GM19397 (cell line): Measurements from ENCODE around the gene MACROD1.
A peak's percentile ranks its signal among the peaks of the same experiment; 100 is the strongest.

ENCODE experiments used
- ATAC-seq: cut with Tn5 transposase; IDR thresholded peaks from one replicate; pipeline ENCODE4 v1.9.1; 2021; ENCODE audit warnings: mild to moderate bottlenecking, moderate library complexity; ENCODE audit not compliant: unreplicated experiment

MACROD1 gene

DNA sequence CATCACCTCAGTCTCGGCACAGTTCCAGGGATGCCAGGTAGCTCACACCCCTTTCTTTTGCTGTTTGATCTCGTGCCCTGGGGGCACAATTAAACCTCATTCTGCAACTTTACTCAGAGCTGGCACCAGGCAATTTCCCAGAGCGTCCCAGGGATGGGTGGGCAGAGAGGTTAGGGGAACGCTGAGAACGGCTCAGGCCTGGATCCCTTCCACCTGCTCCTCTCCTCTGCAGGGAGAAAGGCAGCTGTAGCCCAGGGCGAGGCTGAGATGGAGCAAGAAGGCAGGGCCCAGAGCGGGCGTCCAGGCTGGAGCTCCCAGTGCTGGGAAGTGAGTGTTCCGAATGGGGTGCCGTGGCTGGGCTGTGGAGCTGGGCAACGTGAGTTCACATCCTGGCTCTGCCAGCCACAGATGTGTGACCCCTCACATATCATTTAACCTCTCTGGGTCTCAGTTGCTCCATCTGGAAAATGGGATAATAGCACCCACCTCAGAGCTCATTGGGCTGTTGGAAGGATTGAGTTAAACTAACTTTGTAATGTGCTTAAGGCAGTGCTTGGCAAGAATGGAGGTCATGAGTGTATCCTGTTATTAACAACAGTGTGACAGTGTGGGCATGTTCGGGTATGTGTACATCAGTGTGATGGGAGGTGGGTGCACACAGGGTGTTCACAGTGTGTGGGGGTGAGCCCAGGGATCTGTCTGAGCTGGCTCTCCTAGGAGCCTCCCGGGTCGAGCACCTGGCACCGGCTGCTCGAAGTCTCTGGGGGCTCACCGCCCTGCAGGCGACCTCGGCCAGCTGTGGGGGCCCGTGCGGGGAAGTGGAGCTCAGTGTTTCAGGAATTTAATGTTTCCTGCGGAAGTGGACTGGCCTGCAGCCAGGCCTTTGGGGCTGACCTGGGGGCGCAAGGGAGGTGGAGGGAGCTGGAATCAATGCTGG lies 164.2 kb downstream of the MACROD1 start:
- ATAC-seq = no peak

DNA sequence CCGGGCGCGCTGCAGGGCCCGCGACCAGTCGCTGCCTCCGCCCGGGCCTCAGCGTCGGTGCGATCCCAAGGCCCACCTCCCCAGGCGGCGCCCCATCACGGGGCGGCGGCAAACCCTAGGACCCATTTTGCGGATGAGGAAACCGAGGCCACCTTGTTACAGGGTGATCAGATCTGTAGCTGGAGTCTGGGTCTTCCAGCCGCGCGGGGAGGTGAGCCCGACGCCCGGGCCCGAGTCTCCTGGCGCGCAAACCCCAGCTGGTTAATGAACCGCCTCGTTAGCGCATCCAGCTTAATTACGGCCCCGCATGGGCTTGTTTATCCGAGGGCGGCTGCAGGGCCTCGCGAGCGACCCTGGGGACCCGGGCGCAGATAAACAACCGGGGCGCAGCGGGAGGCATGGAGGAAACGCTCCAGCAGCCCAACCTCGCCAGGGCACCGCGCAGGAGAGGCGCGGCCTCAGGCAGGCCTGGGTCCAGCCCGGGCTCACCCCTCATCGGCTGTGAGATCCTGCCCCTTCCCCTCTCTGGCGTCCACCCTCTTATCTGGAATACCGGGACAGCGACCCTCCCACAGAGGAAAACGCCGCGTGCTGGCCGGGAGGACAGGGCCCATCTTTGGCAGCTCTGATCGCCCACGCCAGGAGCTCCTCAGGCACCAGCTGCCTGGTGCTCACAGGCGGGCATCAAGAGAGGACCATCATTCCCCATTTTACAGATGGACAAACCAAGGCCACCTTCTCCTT lies 165.0 kb downstream of the MACROD1 start:
- no peak for ATAC-seq

DNA sequence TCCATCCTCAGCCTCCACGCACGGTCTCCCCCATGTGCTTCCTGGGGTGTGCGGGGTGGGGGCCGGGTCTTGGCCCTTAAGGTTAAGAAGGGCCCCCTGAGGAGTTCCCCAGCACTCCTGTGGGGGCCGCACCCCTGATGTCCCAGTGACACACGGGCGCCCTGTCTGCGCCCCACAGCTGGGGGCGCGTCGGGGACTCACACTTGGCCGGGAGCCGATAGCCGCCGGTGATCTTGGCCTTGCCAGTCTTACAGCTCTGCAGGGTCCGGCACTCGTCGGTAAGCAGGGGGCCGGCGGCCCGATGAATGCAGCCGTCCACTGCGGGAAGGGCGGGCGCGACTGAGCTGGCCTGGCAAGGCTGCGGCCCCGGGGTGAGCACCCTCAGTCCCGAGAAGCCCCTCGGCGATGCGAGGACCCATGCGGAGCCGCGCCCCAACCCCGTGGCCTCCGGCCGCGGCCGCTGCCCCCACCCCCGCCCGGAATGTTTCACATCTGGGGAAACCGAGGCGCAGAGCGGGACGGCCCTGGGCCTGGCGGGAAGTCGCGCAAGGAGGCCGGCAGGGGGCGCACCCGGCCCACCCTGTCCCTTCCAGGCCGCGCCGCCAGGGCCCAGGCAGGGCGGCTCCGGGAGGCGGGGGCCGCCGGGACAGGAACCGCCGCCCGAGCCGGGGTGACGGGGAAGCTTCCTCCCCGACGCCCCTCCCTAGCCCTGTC lies 165.7 kb downstream of the MACROD1 start:
- ATAC-seq = peak; percentile 51

DNA sequence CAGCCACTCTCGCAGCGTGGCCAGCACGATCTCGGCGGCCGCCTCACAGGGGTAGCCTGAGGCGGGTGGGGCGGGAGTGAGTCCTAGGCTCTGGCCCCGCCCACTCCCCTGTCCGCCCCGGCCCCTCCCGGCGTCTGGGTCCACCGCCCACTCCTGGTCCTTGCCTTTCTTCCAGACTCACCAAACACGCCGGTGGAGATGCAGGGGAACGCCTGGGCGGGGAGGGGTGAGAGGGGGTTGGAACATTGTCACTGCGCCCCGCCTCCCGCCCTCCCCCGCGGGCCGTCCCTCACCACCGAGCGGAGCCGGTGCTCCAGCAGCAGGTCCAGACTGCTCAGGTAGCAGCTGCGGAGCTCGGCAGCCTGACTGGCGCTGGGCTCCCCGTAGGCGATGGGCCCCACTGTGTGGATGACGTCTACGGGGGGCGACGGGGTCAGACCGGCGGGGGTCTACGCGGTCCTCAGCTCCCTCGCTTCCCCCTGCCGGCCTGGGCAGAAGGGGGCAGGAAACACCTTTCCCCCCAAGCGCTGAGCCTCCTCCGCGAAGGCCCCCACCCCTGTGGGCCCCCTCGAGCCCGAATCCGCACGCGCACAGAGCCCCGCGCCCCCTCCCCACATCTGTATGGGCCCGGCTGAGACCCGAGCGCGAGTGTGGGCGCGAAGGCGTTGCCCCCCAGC lies 166.4 kb downstream of the MACROD1 start:
- no peak for ATAC-seq

DNA sequence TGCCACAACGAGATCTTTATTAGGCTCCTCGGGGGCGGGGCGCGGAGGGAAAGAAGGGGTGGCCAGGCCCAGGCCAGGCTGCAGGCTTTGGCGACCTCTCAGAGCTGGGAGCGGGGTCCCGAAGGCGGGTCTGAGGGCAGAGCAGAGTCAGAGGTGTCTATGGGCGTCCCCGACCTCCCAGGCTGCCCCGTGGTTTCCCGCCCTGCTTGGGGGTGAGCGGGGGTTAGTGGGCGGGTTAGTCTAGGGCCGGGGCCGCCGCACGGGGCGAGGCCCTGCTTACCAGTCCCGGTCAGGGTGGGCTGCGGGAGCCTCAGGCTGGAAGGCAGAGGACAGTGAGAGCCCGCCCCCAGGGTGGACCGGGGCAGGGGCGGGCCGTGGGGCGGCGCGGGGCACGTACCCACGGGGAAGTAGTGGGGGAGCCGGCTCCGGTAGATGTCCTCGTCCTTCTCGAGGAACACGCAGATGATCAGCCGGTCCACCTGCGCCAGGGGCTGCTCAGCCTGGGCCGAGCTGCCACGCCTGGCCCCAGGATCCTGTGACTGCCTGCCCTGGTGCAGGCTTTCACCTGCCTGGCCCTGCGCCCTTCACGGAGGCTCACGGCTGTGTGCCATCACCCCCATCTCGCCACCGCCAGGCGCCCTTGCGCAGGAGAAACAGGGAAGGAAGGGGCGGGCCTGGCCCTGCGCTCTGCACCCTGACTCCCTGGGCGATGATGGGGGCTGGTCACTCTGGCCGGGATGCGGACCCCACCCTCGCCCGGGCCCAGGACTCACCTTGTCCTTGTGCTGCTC lies 167.2 kb downstream of the MACROD1 start:
- no peak for ATAC-seq

DNA sequence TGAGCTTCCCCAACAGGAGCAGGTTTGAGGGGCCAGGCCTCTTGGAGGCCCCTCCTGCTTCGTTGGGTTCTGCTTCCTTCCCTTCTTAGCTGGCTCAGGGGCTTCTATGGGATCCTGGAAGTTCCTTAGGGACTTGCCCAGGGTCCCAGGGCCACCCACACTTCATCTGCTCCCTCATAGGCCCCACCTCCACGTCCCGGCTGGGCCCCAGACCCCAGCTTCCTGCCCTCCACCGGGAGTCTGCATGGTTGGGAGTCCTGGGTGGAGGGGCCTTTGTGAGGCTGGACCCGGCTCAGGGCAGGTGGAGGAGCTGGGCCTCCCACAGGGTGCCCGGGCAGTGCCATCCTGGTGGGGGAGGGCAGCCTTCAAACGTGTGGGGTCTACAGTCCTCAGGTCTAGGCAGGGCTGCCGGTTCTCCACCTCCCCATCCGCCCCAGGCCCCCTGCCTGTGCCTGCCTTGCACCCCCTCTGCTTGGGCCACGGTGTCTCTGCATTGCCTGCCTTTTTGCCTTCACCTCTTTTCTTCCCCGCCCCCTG lies 168.0 kb downstream of the MACROD1 start:
- ATAC-seq = no peak

DNA sequence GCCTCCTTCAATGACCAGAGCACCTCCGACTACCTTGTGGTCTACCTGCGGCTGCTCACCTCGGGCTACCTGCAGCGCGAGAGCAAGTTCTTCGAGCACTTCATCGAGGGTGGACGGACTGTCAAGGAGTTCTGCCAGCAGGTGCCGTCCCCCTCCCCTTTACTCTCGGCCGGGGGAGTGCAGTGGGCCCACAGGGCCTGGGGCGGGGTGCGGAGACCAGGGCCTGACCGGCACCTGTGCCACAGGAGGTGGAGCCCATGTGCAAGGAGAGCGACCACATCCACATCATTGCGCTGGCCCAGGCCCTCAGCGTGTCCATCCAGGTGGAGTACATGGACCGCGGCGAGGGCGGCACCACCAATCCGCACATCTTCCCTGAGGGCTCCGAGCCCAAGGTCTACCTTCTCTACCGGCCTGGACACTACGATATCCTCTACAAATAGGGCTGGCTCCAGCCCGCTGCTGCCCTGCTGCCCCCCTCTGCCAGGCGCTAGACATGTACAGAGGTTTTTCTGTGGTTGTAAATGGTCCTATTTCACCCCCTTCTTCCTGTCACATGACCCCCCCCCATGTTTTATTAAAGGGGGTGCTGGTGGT lies 168.7 kb downstream of the MACROD1 start:
- ATAC-seq = no peak

DNA sequence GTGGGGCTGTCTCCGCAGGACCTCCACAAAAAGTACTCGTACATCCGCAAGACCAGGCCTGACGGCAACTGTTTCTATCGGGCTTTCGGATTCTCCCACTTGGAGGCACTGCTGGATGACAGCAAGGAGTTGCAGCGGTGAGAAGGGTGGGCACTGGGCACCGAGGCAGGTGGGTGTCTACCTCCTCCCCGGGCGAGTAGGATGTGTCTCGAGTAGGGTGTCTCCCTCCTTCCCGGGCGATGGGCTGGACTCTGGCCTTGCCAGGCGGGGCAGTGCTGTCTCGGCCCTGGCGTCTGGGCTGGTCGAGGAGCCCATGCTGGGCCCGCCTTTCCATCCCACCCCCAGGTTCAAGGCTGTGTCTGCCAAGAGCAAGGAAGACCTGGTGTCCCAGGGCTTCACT lies 169.4 kb downstream of the MACROD1 start:
- ATAC-seq = no peak

DNA sequence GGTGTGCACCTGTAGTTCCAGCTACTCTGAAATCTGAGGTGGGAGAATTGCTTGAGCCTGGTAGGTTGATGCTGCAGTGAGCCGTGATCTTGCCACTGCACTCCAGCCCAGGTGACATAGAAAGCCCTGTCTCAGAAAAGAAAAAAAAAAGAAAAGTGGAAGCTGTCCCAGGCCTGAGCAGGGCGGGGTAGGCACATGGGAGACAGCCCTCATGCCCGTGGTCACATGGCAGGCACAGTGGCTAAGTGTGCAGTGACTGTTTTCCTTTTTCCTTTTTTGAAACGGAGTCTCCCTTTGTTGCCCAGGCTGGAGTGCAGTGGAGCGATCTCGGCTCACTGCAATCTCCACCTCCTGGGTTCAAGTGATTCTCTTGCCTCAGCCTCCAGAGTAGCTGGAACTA lies 171.9 kb downstream of the MACROD1 start:
- no peak for ATAC-seq

DNA sequence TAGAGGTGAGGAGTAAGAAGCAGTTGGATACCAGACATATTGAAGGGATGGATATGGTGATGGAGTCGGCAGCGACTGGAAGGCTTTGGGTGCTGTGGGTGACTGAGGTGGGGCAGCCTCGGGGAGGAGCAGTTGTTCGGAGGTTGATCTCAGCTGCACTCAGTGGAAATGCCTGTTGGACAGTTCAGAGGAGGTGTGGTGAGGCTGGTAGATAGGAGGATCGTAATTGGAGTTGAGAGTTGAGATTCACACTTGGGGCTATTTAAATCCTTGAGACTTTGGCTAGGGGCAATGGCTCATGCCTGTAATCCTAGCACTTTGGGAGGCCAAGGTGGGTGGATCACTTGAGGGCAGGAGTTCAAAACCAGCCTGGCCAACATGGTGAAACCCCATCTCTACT lies 172.8 kb downstream of the MACROD1 start:
- no peak for ATAC-seq

DNA sequence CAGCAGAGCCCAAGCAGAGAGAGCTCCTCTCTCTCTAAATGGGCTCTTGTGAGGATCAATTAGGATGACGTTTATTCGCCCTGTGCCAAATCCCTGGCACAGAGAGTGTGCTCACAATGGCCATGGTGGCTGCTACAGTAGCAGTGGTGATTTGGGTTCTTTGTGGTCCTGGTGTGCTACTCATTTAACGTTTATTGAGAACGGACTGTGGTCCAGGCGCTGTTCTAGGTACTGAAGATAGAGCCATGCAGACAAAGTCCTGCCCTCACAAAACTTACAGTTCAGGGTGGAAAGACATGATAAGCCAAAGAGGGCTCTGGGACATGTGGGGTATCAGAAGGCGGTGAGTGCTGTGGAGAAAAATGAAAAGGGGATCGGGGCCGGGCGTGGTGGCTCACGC lies 174.4 kb downstream of the MACROD1 start:
- ATAC-seq = no peak

DNA sequence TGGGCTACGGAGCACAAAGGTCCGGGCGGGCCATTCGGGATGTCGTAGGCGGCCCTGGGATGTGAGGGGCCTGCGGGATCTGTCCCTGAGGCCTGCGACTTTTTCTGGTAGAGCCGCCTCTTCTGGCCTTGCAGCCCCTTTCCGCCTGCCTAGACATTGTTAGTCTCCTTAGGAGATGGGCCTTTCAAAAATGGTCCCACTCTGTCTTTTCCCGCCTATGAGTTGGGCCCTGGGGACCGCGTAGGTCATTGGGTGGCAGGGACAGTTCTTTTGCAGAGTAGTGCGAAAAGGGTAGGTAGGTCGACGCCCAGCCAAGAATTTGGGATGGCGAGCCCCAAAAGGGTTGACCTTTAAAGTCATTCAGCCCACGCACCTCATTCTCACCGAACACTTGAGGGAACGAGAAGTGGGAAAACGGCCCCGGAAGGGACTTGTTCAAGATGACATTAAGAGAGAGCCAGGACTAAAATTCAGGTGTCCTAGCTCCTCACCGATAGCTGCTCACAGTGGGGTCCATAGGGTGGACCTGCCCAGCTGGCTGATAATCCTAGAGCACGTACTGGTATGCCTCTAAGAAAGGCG lies 178.9 kb downstream of the MACROD1 start:
- no peak for ATAC-seq

DNA sequence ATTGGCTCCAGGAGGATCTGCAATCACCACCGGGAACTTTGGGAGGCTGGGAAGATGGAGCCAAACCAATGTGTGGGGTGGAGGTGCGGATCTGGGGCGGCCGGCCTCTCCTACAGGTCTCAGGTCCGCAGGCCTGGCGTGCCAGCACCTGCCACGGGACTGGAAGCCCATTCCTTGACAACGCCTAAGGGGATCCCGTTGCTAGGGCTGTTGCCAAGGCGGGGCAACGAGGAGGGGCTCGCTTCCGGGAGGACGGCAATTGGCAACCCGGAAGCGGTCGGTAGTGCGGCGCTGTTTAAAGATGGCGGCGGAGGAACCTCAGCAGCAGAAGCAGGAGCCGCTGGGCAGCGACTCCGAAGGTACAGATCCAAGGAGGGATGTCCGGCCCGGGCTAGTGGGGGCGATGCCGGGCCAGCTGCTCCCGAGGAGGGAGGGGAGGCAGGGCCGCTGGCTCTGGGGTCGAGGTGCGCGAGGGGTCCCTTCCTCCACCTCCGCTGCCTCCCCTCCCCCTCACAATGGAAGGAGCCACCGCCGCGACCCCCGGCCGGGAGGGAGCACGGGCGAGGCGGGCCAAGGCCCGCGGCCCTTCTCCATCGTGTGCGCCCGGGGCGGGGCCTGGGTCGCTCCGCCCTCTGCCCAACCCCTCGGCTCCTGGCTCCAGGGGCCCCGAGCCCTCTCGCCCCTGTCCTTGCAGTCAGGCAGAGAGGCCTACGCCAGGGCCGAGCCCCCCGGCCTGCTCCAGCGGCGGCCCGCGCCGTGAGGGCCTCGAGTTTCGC lies 179.6 kb downstream of the MACROD1 start, which contains the start of gene OTUB1:
Gene OTUB1, plus strand, starts transcription at position 283 of the 776 bp plus-strand sequence. Its CDS starts 19 bp downstream, at position 302.
- ATAC-seq = peak; percentile 84

DNA sequence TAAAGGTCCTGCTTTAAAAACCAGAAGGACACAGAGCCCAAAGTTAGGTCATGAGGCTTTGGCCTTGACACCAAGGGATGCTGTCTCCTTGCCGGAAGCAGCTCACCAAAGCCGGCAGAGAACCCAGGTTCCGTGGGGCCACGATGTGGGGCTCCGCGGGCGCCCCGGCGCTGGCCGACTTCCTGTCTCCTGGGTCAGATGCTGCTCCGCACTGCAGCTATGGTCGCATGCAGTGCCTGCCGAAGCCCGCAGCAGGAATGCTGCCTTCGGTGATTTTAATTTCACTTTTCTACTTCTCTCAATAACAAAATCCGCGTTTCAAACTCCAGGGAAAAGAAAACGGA lies 180.1 kb downstream of the MACROD1 start:
- ATAC-seq = peak; percentile 39

DNA sequence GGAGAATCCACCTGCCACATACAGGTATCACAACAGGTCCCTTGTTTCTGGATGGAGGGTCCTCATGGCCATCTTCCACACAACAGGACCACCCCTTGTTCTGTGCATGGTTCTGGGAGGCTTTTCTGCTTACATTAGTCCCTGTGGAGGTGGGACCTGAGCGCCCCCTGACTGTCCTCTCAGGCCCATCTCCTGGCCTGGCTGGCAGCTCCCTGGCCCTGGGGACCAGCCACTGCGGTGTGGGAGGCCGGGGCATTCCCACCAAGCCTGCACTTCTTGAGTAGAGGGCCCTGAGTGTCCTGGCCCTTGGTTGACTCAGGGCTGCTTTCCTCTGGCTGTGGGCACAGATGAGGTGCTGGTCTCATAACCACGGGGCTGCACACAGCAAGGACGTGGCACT lies 186.5 kb downstream of the MACROD1 start:
- no peak for ATAC-seq

DNA sequence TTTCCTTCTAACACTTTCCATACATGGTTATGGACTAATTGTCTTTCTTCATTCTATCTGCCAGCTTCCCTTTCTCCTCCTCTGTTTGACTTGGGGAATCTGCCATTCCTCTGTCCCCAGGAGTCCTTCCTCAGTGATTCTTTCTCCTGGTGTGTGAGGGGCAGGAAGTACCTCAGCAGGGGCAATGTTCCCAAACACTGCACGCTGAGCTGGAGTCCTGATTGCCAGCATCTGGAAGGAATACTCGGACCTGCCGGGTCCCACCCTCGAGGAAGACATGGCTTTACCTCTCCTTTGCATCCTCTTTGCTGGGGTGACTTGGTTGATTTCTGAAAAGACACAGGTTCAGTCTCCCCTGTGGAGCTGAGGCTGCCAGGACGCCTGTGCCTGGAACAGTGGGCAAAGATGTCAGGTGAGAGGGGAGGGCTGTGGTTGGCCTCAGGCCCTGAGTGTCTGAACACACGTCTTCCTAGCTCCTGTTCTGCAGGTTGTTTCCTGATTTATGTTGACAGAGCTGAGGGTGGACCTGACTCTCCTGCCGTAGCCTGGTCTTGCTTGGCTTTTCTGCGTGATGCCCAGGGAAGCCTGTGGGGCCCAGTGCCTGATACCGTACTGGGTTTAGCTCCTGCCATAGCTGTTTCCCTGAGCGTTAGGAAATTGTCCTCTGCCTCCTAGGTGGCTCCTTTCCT lies 187.2 kb downstream of the MACROD1 start:
- no peak for ATAC-seq

DNA sequence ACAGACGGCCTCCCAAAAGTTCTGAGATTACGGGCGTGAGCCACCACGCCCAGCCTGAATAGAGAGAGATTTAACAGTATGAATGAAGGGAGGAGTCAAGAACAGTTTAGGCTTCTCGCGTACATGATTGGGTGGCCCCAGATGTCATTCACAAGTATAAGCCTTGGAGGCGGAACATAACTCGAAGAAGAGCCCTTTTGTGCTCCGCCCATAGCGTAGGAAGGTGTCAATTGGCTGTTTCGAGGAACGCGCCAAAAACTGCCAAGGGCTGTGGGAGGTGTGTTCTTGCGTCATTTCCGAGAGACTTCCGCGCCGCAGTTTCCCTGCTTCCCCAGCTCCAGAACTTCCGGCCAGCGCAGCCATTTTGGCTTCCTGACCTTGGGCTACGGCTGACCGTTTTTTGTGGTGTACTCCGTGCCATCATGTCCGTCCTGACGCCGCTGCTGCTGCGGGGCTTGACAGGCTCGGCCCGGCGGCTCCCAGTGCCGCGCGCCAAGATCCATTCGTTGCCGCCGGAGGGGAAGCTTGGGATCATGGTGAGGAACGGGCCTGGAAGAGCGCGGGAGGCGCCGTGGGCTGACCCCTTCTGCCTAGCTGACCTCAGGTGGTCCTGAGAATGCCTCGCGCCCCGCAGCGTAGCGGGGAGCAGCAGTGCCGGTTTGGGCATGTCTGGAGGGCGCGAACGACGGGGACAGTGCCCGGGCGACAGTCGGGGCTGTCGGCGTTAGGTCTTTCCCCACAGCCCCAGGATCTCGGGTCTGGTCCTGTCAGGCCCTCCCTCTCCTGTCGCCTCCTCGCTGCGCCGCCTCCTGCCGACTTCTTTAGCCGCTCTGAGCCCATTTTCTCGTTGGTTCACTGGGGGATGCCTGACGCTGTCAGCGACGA lies 191.4 kb downstream of the MACROD1 start, which contains the start of gene COX8A:
Gene COX8A, plus strand, starts transcription at position 362 of the 885 bp plus-strand sequence. Its CDS starts 61 bp downstream, at position 423.
- peak; percentile 95 for ATAC-seq
